Liver (tissue), 9 donors: ENCODE measurements around the gene ZKSCAN8. TPM values are rescaled to one million over a fixed set of nuclear protein-coding genes. Genes with fewer than 3 reads are reported as not detected.

ENCODE experiments used
- DNase-seq: peaks from one replicate; pipeline ENCODE4 v3.0.0-alpha.2; 2017; ENCODE audit warnings: low spot score
- H3K27ac ChIP-seq, 2 donors: one replicate each; pipeline ENCODE4 v1.7.0; 2013; ENCODE audit warnings: inconsistent platforms in 2 of 2, low read length in 2 of 2, control low read depth in 1 of 2, low read depth in 1 of 2, mild to moderate bottlenecking in 1 of 2
- H3K27me3 ChIP-seq, 4 donors: one replicate each; pipeline versions ENCODE4 v1.6.1 to v1.7.0; 2013; ENCODE audit warnings: low read length in 3 of 4, inconsistent platforms in 1 of 4, mild to moderate bottlenecking in 1 of 4, moderate library complexity in 1 of 4; ENCODE audit not compliant: control insufficient read depth in 4 of 4, insufficient read depth in 4 of 4
- H3K36me3 ChIP-seq, 4 donors: one replicate each; pipeline versions ENCODE4 v1.6.1 to v1.7.0; 2013; ENCODE audit warnings: low read length in 3 of 4, mild to moderate bottlenecking in 3 of 4, low read depth in 1 of 4, moderate library complexity in 1 of 4; ENCODE audit not compliant: control insufficient read depth in 4 of 4, insufficient read depth in 3 of 4
- H3K4me1 ChIP-seq, 4 donors: one replicate each; pipeline versions ENCODE4 v1.6.1 to v1.7.0; 2013; ENCODE audit warnings: low read length in 3 of 4, mild to moderate bottlenecking in 3 of 4, moderate library complexity in 1 of 4; ENCODE audit not compliant: control insufficient read depth in 4 of 4, insufficient read depth in 4 of 4
- H3K4me3 ChIP-seq, 3 donors: one replicate each; pipeline versions ENCODE4 v1.6.1 to v1.7.0; 2013; ENCODE audit warnings: low read length in 3 of 3, control low read depth in 1 of 3, low read depth in 1 of 3, mild to moderate bottlenecking in 1 of 3
- H3K9ac ChIP-seq, 2 donors: one replicate each; pipeline ENCODE4 v1.7.0; 2013; ENCODE audit warnings: low read length in 2 of 2, mild to moderate bottlenecking in 2 of 2, moderate library complexity in 2 of 2, control low read depth in 1 of 2, low read depth in 1 of 2
- H3K9me3 ChIP-seq, 4 donors: one replicate each; pipeline versions ENCODE4 v1.6.1 to v1.7.0; 2013; ENCODE audit warnings: low read length in 3 of 4; ENCODE audit not compliant: control insufficient read depth in 4 of 4
- EGR1 ChIP-seq, 2 donors: IDR thresholded peaks; 2 replicates each; pipeline ENCODE4 v1.6.1; 2016 to 2018; ENCODE audit warnings: antibody characterized with exemption in 2 of 2, low read depth in 2 of 2
- FOXA1 ChIP-seq: IDR thresholded peaks from 2 replicates; pipeline ENCODE4 v1.6.1; 2016; ENCODE audit warnings: antibody characterized with exemption
- FOXA2 ChIP-seq: IDR thresholded peaks from 2 replicates; pipeline ENCODE4 v1.6.1; 2016; ENCODE audit warnings: antibody characterized with exemption
- GABPA ChIP-seq, 2 donors: IDR thresholded peaks in 1 of 2; conservative IDR thresholded peaks in 1 of 2; 2 replicates each; pipeline ENCODE4 v1.6.1; 2016; ENCODE audit warnings: antibody characterized with exemption in 2 of 2, mild to moderate bottlenecking in 1 of 2, moderate library complexity in 1 of 2
- HNF4A ChIP-seq, 2 donors: conservative IDR thresholded peaks; 2 replicates each; pipeline ENCODE4 v1.6.1; 2016; ENCODE audit warnings: antibody characterized with exemption in 2 of 2, mild to moderate bottlenecking in 2 of 2
- HNF4G ChIP-seq: IDR thresholded peaks from 2 replicates; pipeline ENCODE4 v1.6.1; 2016; ENCODE audit warnings: antibody characterized with exemption
- JUND ChIP-seq, 2 donors: IDR thresholded peaks; 2 replicates each; pipeline ENCODE4 v1.6.1; 2016; ENCODE audit warnings: antibody characterized with exemption in 2 of 2
- NR2F2 ChIP-seq: IDR thresholded peaks from 2 replicates; pipeline ENCODE4 v1.6.1; 2016; ENCODE audit warnings: antibody characterized with exemption
- RAD21 ChIP-seq, 2 donors: IDR thresholded peaks; 2 replicates each; pipeline ENCODE4 v1.6.1; 2016; ENCODE audit warnings: antibody characterized with exemption in 2 of 2, mild to moderate bottlenecking in 2 of 2
- RXRA ChIP-seq, 2 donors: IDR thresholded peaks; 2 replicates each; pipeline ENCODE4 v1.6.1; 2017 to 2018; ENCODE audit warnings: antibody characterized with exemption in 2 of 2, mild to moderate bottlenecking in 1 of 2
- TAF1 ChIP-seq: conservative IDR thresholded peaks from 2 replicates; pipeline ENCODE4 v1.6.1; 2016; ENCODE audit warnings: antibody characterized with exemption, mild to moderate bottlenecking
- YY1 ChIP-seq: IDR thresholded peaks from 2 replicates; pipeline ENCODE4 v1.6.1; 2016; ENCODE audit warnings: antibody characterized with exemption, mild to moderate bottlenecking
- WGBS: extraction: QIAGEN DNeasy Blood & Tissue Kit; methylation state at CpG from one replicate; pipeline ENCODE4 v1.1.7; 2013; 5-methylcytosine and 5-hydroxymethylcytosine counted together
- polyA plus RNA-seq, 2 donors: library from polyadenylated mRNA; stranded (reverse) in 1 of 2; unstranded in 1 of 2; fragments of 200-250 nt in 1 of 2; fragments of >200 nt in 1 of 2; fragmentation: Nextera tagmentation in 1 of 2; extraction: Ambion mirVana in 1 of 2; gene quantifications; one replicate each; pipeline versions ENCODE4 v1.2.1 to v1.2.3, GENCODE V29; 2013 to 2015
- total RNA-seq, 2 donors: library from RNA; depleted of rRNA; stranded (reverse); fragments of >200 nt; gene quantifications; one replicate each; pipeline ENCODE4 v1.2.3, GENCODE V29; 2014
- TF ChIP-seq, protein P1 (sequence below): fragments of 150-350 bp; IDR thresholded peaks from 2 replicates; pipeline ENCODE4 v1.5.1; 2017; ENCODE audit warnings: improper control_type of control experiment, low read depth, low read length; ENCODE audit not compliant: missing input control
- TF ChIP-seq, protein P2 (sequence below): IDR thresholded peaks from 2 replicates; pipeline ENCODE4 v1.6.1; 2016; ENCODE audit warnings: antibody characterized with exemption
- TF ChIP-seq, protein P3 (sequence below): IDR thresholded peaks from 2 replicates; pipeline ENCODE4 v1.6.1; 2016; ENCODE audit warnings: antibody characterized with exemption, mild to moderate bottlenecking
- TF ChIP-seq, protein P4 (sequence below): IDR thresholded peaks from 2 replicates; pipeline ENCODE4 v1.6.1; 2016; ENCODE audit warnings: antibody characterized with exemption
- donor health status: healthy.
- donor health status: healthy.
- donor health status: healthy.
- donor health status: healthy.
- donor health status: healthy.

The ZKSCAN8 gene
- total and polyA plus RNA-seq, 4 donors: 2.4 to 13.4 (median 6.8) TPM

DNA sequence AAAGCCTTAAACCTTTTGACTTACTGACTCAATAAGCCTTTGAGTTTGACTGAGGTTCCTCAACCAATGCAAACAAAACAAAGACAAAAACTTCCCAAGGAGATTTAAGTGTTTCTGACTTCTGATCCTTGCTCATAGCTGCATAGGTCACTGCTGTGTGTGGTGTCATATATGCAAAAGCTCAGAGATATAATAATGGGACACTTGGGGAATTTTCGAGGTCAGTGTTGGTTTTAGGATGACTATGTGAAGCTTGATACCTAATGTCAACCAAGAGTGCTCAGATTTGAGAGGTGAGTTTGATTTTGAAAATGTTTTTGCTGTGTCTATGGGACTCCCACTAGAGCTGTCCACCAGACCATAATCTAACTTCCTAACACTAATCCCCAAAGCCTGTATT is 26.2 kb downstream of the ZKSCAN8 start:
- no peak overlapping the region for H3K9ac ChIP-seq
- no peaks in the 10 kb centered on the region for H3K4me1 ChIP-seq
- 68% methylated on average over 1 of the region's 1 CpG for WGBS
- no peak overlapping the region for H3K4me3 ChIP-seq
- H3K9me3 ChIP-seq: peaks cover 0 to 10% (median 4%) of the 10 kb centered on the region in 4 donors
- DNase-seq: no peak
- no peaks in the 10 kb centered on the region for H3K36me3 ChIP-seq
- H3K27ac ChIP-seq: no peak overlapping the region
- no peaks in the 10 kb centered on the region for H3K27me3 ChIP-seq
- TF ChIP-seq FOXA1 (no peak), HNF4G (no peak), FOXA2 (no peak), NR2F2 (no peak), GABPA (IDR thresholded peaks at IDR 0.05 in 1 of 2, conservative IDR thresholded peaks at IDR 0.05 in 1 of 2) (no peak), TAF1 (no peak), RXRA (IDR thresholded peaks at IDR 0.05) (no peak), EGR1 (IDR thresholded peaks at IDR 0.05; ENCODE audit: low read depth in 2 of 2) (no peak)
- TF ChIP-seq, protein P1, sequence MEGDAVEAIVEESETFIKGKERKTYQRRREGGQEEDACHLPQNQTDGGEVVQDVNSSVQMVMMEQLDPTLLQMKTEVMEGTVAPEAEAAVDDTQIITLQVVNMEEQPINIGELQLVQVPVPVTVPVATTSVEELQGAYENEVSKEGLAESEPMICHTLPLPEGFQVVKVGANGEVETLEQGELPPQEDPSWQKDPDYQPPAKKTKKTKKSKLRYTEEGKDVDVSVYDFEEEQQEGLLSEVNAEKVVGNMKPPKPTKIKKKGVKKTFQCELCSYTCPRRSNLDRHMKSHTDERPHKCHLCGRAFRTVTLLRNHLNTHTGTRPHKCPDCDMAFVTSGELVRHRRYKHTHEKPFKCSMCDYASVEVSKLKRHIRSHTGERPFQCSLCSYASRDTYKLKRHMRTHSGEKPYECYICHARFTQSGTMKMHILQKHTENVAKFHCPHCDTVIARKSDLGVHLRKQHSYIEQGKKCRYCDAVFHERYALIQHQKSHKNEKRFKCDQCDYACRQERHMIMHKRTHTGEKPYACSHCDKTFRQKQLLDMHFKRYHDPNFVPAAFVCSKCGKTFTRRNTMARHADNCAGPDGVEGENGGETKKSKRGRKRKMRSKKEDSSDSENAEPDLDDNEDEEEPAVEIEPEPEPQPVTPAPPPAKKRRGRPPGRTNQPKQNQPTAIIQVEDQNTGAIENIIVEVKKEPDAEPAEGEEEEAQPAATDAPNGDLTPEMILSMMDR: no peak
- TF ChIP-seq, protein P2, sequence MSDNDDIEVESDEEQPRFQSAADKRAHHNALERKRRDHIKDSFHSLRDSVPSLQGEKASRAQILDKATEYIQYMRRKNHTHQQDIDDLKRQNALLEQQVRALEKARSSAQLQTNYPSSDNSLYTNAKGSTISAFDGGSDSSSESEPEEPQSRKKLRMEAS: no peak

DNA sequence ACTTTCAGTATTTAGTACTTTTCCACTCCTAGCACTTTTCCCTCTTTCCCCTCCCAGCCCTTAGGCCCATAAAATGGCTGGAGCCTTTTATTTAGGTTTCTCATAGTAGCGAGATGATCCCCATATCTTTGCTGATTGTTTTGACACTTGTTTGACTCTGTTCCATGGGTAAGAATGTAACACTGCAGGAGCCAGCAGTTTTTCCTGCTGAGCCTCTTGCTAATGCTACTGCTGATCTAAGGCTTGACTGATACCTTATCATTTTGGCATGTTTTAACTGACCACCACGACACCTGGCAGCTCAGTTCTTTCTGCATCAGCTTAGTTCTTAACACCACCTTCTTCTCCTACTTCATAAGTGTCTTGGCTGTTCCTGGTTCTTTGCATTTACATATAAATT is 29.6 kb downstream of the ZKSCAN8 start:
- Histone ChIP-seq H3K27me3 (no peaks in the 10 kb centered on the region), H3K36me3 (no peaks in the 10 kb centered on the region), H3K9me3 (peaks cover 0 to 19% (median 6%) of the 10 kb centered on the region in 4 donors), H3K9ac (no peak overlapping the region), H3K27ac (no peak overlapping the region), H3K4me1 (no peaks in the 10 kb centered on the region), H3K4me3 (no peak overlapping the region)
- no peak for DNase-seq
- WGBS: 78% methylated on average over 2 of the region's 2 CpGs
- TF ChIP-seq YY1: no peak
- TF ChIP-seq JUND (IDR thresholded peaks at IDR 0.05): no peak
- TF ChIP-seq, protein P3, sequence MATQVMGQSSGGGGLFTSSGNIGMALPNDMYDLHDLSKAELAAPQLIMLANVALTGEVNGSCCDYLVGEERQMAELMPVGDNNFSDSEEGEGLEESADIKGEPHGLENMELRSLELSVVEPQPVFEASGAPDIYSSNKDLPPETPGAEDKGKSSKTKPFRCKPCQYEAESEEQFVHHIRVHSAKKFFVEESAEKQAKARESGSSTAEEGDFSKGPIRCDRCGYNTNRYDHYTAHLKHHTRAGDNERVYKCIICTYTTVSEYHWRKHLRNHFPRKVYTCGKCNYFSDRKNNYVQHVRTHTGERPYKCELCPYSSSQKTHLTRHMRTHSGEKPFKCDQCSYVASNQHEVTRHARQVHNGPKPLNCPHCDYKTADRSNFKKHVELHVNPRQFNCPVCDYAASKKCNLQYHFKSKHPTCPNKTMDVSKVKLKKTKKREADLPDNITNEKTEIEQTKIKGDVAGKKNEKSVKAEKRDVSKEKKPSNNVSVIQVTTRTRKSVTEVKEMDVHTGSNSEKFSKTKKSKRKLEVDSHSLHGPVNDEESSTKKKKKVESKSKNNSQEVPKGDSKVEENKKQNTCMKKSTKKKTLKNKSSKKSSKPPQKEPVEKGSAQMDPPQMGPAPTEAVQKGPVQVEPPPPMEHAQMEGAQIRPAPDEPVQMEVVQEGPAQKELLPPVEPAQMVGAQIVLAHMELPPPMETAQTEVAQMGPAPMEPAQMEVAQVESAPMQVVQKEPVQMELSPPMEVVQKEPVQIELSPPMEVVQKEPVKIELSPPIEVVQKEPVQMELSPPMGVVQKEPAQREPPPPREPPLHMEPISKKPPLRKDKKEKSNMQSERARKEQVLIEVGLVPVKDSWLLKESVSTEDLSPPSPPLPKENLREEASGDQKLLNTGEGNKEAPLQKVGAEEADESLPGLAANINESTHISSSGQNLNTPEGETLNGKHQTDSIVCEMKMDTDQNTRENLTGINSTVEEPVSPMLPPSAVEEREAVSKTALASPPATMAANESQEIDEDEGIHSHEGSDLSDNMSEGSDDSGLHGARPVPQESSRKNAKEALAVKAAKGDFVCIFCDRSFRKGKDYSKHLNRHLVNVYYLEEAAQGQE: no peak
- TF ChIP-seq RXRA (IDR thresholded peaks at IDR 0.05): no peak
- no peak for TF ChIP-seq FOXA1

DNA sequence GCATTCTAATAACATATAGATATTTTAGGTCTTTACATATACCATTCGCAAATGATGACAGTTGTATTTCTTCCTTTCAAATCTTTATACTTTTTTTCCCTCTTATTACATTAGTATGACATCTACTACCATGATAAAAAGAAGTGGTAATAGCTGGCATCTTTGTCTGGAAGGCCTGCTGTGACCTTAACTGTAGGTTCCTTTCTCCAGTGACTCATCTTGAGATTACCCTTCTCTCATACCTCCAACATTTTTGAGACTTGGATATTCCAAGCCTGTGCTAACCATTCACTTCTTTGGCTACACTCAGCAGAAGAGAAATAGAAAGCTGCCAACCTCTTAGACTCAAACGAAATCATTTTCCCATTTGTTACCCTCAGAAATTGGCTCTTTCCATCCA is 30.3 kb downstream of the ZKSCAN8 start:
- H3K9me3 ChIP-seq: peaks cover 0 to 18% (median 5%) of the 10 kb centered on the region in 4 donors
- H3K27me3 ChIP-seq: no peaks in the 10 kb centered on the region
- no peak overlapping the region for H3K27ac ChIP-seq
- H3K9ac ChIP-seq: no peak overlapping the region
- no peak overlapping the region for H3K4me3 ChIP-seq
- H3K36me3 ChIP-seq: no peaks in the 10 kb centered on the region
- WGBS: 92% methylated on average over 2 of the region's 2 CpGs
- no peak for DNase-seq
- H3K4me1 ChIP-seq: no peaks in the 10 kb centered on the region
- TF ChIP-seq RXRA (IDR thresholded peaks at IDR 0.05): no peak
- TF ChIP-seq FOXA2: no peak
- TF ChIP-seq HNF4A (conservative IDR thresholded peaks at IDR 0.05): no peak
- TF ChIP-seq, protein P4, sequence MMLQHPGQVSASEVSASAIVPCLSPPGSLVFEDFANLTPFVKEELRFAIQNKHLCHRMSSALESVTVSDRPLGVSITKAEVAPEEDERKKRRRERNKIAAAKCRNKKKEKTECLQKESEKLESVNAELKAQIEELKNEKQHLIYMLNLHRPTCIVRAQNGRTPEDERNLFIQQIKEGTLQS: no peak
- TF ChIP-seq JUND (IDR thresholded peaks at IDR 0.05): no peak
- TF ChIP-seq, protein P1: no peak
- no peak for TF ChIP-seq HNF4G
- no peak for TF ChIP-seq RAD21 (IDR thresholded peaks at IDR 0.05)
- TF ChIP-seq GABPA (IDR thresholded peaks at IDR 0.05 in 1 of 2, conservative IDR thresholded peaks at IDR 0.05 in 1 of 2): no peak
- no peak for TF ChIP-seq FOXA1
- TF ChIP-seq EGR1 (IDR thresholded peaks at IDR 0.05; ENCODE audit: low read depth in 2 of 2): no peak
- no peak for TF ChIP-seq TAF1
- TF ChIP-seq, protein P2: no peak
